SK-N-SH (cell line): Measurements from ENCODE around the gene LSM3. TPM values are rescaled to one million over a fixed set of nuclear protein-coding genes. Genes with fewer than 3 reads are reported as not detected.

Experiments
- CTCF ChIA-PET: fragments of 300-600, 350-600 bp; formaldehyde crosslinking; extraction: SDS; loops from one replicate; lab custom pipeline; 2021; lab: Yijun Ruan, JAX
- POLR2A ChIA-PET: fragments of 350-600 bp; sonication (Branson Sonifier 250); formaldehyde crosslinking; extraction: SDS; loops from one replicate; lab custom pipeline; 2020; ENCODE audit warnings: antibody characterized with exemption, inconsistent platforms; lab: Yijun Ruan, JAX
- DNase-seq: peaks from one replicate; pipeline ENCODE4 v3.0.0; 2012
- H2AFZ ChIP-seq: fragments of 200-600 bp; sonication (generic); 2 replicates; pipeline ENCODE4 v1.8.1; 2016; ENCODE audit warnings: antibody characterized with exemption, mild to moderate bottlenecking, low read depth
- H3F3A ChIP-seq: fragments of 200-600 bp; sonication (generic); replicated peaks from 2 replicates; pipeline ENCODE3; 2016; ENCODE audit warnings: antibody characterized with exemption, mild to moderate bottlenecking; ENCODE audit not compliant: insufficient read depth
- H3K27ac ChIP-seq, 2 experiments: fragments of 200-500 bp in 1 of 2; fragments of 200-600 bp in 1 of 2; sonication (Bioruptor generic) in 1 of 2; sonication (generic), shearing (Covaris generic) in 1 of 2; 2 replicates each; pipeline versions ENCODE4 v1.5.1 to v1.6.1; 2014 to 2016; ENCODE audit warnings: low read depth in 2 of 2, inconsistent platforms in 1 of 2, low read length in 1 of 2, mild to moderate bottlenecking in 1 of 2, mixed read lengths in 1 of 2
- H3K27me3 ChIP-seq: fragments of 200-600 bp; sonication (generic), shearing (Covaris generic); 2 replicates; pipeline ENCODE4 v1.6.1; 2016; ENCODE audit warnings: mixed run types; ENCODE audit not compliant: insufficient read depth
- H3K36me3 ChIP-seq, 2 experiments: fragments of 200-500 bp in 1 of 2; fragments of 200-600 bp in 1 of 2; sonication (Bioruptor generic) in 1 of 2; sonication (generic) in 1 of 2; replicated peaks in 1 of 2; 2 replicates each; pipeline versions ENCODE3 to v1.5.1; 2014 to 2016; ENCODE audit warnings: low read length in 1 of 2, mild to moderate bottlenecking in 1 of 2; ENCODE audit not compliant: insufficient read depth in 2 of 2, control insufficient read depth in 1 of 2
- H3K4me1 ChIP-seq, 2 experiments: fragments of 200-500 bp in 1 of 2; fragments of 200-600 bp in 1 of 2; sonication (Bioruptor generic) in 1 of 2; sonication (generic), shearing (Covaris generic) in 1 of 2; 2 replicates each; pipeline versions ENCODE4 v1.5.1 to v1.6.1; 2014 to 2016; ENCODE audit warnings: low read depth in 1 of 2, low read length in 1 of 2, mixed run types in 1 of 2; ENCODE audit not compliant: insufficient read depth in 2 of 2, control insufficient read depth in 1 of 2
- H3K4me2 ChIP-seq: fragments of 200-600 bp; sonication (generic), shearing (Covaris generic); 2 replicates; pipeline ENCODE4 v1.6.1; 2017; ENCODE audit warnings: mixed run types
- H3K4me3 ChIP-seq, 2 experiments: fragments of 200-500 bp in 1 of 2; fragments of 200-600 bp in 1 of 2; sonication (Bioruptor generic) in 1 of 2; sonication (generic), shearing (Covaris generic) in 1 of 2; 2 replicates each; pipeline versions ENCODE4 v1.5.1 to v1.8.1; 2014 to 2016; ENCODE audit warnings: low read depth in 2 of 2, inconsistent platforms in 1 of 2, low read length in 1 of 2, mild to moderate bottlenecking in 1 of 2, mixed read lengths in 1 of 2, moderate library complexity in 1 of 2
- H3K79me2 ChIP-seq: fragments of 200-600 bp; sonication (generic); 2 replicates; pipeline ENCODE4 v1.8.1; 2017; ENCODE audit warnings: mild to moderate bottlenecking; ENCODE audit not compliant: insufficient read depth
- H3K9ac ChIP-seq: fragments of 200-600 bp; sonication (generic); 2 replicates; pipeline ENCODE4 v1.6.1; 2017; ENCODE audit warnings: mixed run types
- H3K9me2 ChIP-seq: fragments of 200-600 bp; sonication (generic); 2 replicates; pipeline ENCODE4 v1.6.1; 2017; ENCODE audit warnings: mixed run types
- H3K9me3 ChIP-seq: fragments of 200-600 bp; sonication (generic); 2 replicates; pipeline ENCODE4 v1.6.1; 2017; ENCODE audit warnings: mixed run types, mild to moderate bottlenecking, moderate library complexity
- H4K20me1 ChIP-seq: fragments of 200-600 bp; sonication (generic); 2 replicates; pipeline ENCODE4 v1.6.1; 2017; ENCODE audit warnings: mild to moderate bottlenecking, mixed run types; ENCODE audit not compliant: insufficient read depth
- ELF1 ChIP-seq: IDR thresholded peaks from 2 replicates; pipeline ENCODE4 v1.4.0; 2012
- EP300 ChIP-seq, 2 experiments: IDR thresholded peaks; 2 replicates each; pipeline versions ENCODE4 v1.4.0 to v1.6.1; 2012; ENCODE audit warnings: borderline replicate concordance in 1 of 2, low read depth in 1 of 2, low read length in 1 of 2
- FOSL2 ChIP-seq: IDR thresholded peaks from 2 replicates; pipeline ENCODE4 v1.4.0; 2012; ENCODE audit warnings: low read depth, mild to moderate bottlenecking, moderate library complexity, borderline replicate concordance
- GABPA ChIP-seq: IDR thresholded peaks from 2 replicates; pipeline ENCODE4 v1.4.0; 2012; ENCODE audit warnings: low read depth, mild to moderate bottlenecking
- JUND ChIP-seq: IDR thresholded peaks from 2 replicates; pipeline ENCODE4 v1.4.0; 2012
- MXI1 ChIP-seq: IDR thresholded peaks from 2 replicates; pipeline ENCODE4 v1.6.1; 2012; ENCODE audit warnings: mild to moderate bottlenecking, low read depth, low read length, improper control_type of control experiment
- NFIC ChIP-seq: IDR thresholded peaks from 2 replicates; pipeline ENCODE4 v1.4.0; 2012; ENCODE audit warnings: borderline replicate concordance
- RAD21 ChIP-seq: IDR thresholded peaks from 2 replicates; pipeline ENCODE4 v1.6.1; 2012; ENCODE audit warnings: mild to moderate bottlenecking, low read length
- RCOR1 ChIP-seq: fragments of 150-350 bp; IDR thresholded peaks from 2 replicates; pipeline ENCODE4 v1.6.1; 2017; ENCODE audit warnings: antibody characterized with exemption, low read length
- RXRA ChIP-seq: IDR thresholded peaks from 2 replicates; pipeline ENCODE4 v1.4.0; 2012; ENCODE audit warnings: low read depth, mild to moderate bottlenecking, borderline replicate concordance
- SIN3A ChIP-seq: IDR thresholded peaks from 2 replicates; pipeline ENCODE4 v1.6.1; 2012; ENCODE audit warnings: low read depth, mild to moderate bottlenecking, low read length, moderate library complexity, borderline replicate concordance
- TAF1 ChIP-seq: IDR thresholded peaks from 2 replicates; pipeline ENCODE4 v1.6.1; 2012; ENCODE audit warnings: low read depth, mild to moderate bottlenecking, low read length, moderate library complexity, borderline replicate concordance
- TCF12 ChIP-seq: IDR thresholded peaks from 2 replicates; pipeline ENCODE4 v1.4.0; 2012
- TEAD4 ChIP-seq: IDR thresholded peaks from 2 replicates; pipeline ENCODE4 v1.4.0; 2012; ENCODE audit warnings: mild to moderate bottlenecking, borderline replicate concordance; ENCODE audit not compliant: insufficient read depth
- YY1 ChIP-seq: IDR thresholded peaks from 2 replicates; pipeline ENCODE4 v1.4.0; 2012; ENCODE audit warnings: low read depth, mild to moderate bottlenecking
- WGBS: methylation state at CpG from one replicate; pipeline ENCODE4 v1.1.6; 2017; ENCODE audit warnings: low lambda C conversion rate; 5-methylcytosine and 5-hydroxymethylcytosine counted together
- polyA plus RNA-seq, 3 experiments: library from polyadenylated mRNA; depleted of rRNA; stranded (reverse); fragments of >200 nt; gene quantifications; 2 replicates each; pipeline ENCODE4 v1.2.3, GENCODE V29; 2012
- TF ChIP-seq, protein P1 (sequence below): IDR thresholded peaks from 2 replicates; pipeline ENCODE4 v1.6.1; 2012; ENCODE audit warnings: mild to moderate bottlenecking, low read depth, low read length, moderate library complexity
- TF ChIP-seq, protein P2 (sequence below): fragments of 150-350 bp; IDR thresholded peaks from 2 replicates; pipeline ENCODE4 v1.6.1; 2016; ENCODE audit warnings: mild to moderate bottlenecking, low read depth, low read length
- TF ChIP-seq, protein P3 (sequence below): IDR thresholded peaks from 2 replicates; pipeline ENCODE4 v1.4.0; 2012; ENCODE audit warnings: low read depth, borderline replicate concordance

Gene LSM3
- polyA plus RNA-seq, 1 of the 3 experiments (the other 2 are of a cell fraction) = 5.1 TPM

DNA sequence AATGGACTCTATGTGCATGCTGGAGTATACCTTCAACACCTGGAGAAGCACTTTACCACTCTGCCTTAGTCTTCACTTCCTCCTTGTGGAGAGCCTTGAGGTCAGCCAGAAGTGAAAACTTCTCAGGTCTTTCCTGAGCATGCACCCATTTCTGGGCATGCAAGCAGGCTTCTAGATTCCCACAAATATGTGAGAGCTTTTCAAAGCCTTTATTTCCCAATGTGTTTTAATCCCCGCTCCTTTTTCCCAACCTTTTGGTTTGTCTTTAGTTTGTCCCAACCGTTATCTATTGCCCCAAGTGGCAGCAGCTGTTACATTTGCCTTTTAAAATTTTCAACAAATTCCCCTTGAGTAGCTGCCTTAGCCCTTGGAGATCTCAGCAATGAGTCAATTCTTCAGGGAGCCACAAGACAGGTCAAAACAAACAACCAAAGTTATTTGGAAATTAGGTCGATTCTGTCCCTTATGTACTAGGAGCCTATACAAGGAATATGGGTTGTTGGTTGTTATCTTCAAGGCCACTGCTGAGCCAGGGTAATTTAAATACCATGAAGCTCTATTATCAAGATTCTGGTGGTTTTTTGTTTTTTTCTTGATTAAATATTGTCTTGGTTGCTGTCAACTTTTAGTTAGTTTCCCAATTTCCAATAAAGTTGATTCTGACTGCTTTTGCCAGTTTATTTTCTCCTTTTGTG is 44.4 kb downstream of the LSM3 start:
- TF ChIP-seq TCF12 (no peak), SIN3A (no peak), ELF1 (no peak), TAF1 (no peak), TEAD4 (no peak), MXI1 (no peak), RAD21 (no peak), NFIC (no peak), RXRA (no peak), GABPA (no peak), EP300 (IDR thresholded peaks at IDR 0.05; ENCODE audit: borderline replicate concordance in 1 of 2, low read depth in 1 of 2, low read length in 1 of 2) (no peak), RCOR1 (no peak), FOSL2 (no peak), JUND (no peak), YY1 (no peak)
- TF ChIP-seq, protein P1, sequence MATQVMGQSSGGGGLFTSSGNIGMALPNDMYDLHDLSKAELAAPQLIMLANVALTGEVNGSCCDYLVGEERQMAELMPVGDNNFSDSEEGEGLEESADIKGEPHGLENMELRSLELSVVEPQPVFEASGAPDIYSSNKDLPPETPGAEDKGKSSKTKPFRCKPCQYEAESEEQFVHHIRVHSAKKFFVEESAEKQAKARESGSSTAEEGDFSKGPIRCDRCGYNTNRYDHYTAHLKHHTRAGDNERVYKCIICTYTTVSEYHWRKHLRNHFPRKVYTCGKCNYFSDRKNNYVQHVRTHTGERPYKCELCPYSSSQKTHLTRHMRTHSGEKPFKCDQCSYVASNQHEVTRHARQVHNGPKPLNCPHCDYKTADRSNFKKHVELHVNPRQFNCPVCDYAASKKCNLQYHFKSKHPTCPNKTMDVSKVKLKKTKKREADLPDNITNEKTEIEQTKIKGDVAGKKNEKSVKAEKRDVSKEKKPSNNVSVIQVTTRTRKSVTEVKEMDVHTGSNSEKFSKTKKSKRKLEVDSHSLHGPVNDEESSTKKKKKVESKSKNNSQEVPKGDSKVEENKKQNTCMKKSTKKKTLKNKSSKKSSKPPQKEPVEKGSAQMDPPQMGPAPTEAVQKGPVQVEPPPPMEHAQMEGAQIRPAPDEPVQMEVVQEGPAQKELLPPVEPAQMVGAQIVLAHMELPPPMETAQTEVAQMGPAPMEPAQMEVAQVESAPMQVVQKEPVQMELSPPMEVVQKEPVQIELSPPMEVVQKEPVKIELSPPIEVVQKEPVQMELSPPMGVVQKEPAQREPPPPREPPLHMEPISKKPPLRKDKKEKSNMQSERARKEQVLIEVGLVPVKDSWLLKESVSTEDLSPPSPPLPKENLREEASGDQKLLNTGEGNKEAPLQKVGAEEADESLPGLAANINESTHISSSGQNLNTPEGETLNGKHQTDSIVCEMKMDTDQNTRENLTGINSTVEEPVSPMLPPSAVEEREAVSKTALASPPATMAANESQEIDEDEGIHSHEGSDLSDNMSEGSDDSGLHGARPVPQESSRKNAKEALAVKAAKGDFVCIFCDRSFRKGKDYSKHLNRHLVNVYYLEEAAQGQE = no peak
- TF ChIP-seq, protein P2, sequence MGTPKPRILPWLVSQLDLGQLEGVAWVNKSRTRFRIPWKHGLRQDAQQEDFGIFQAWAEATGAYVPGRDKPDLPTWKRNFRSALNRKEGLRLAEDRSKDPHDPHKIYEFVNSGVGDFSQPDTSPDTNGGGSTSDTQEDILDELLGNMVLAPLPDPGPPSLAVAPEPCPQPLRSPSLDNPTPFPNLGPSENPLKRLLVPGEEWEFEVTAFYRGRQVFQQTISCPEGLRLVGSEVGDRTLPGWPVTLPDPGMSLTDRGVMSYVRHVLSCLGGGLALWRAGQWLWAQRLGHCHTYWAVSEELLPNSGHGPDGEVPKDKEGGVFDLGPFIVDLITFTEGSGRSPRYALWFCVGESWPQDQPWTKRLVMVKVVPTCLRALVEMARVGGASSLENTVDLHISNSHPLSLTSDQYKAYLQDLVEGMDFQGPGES = no peak
- TF ChIP-seq, protein P3, sequence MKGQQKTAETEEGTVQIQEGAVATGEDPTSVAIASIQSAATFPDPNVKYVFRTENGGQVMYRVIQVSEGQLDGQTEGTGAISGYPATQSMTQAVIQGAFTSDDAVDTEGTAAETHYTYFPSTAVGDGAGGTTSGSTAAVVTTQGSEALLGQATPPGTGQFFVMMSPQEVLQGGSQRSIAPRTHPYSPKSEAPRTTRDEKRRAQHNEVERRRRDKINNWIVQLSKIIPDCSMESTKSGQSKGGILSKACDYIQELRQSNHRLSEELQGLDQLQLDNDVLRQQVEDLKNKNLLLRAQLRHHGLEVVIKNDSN = no peak
- H3K36me3 ChIP-seq = no peaks in the 10 kb centered on the region
- H2AFZ ChIP-seq = no peak overlapping the region
- H3K9me3 ChIP-seq = peaks cover 14% of the 10 kb centered on the region
- H3K27ac ChIP-seq = no peak overlapping the region
- peaks cover 0 to 4% of the 10 kb centered on the region in 2 experiments; a peak in 1 of 4 replicates for H3K4me1 ChIP-seq
- ChIA-PET POLR2A (no interaction called here), CTCF (interaction anchor here (0.7 to 2.2 kb wide), 4 partner anchors 12 to 244 kb away, joined by 3 to 7 read pairs (median 4); no protein-coding TSS in a partner anchor)
- H3K9ac ChIP-seq = no peak overlapping the region
- H3K79me2 ChIP-seq = no peaks in the 10 kb centered on the region
- H4K20me1 ChIP-seq = no peaks in the 10 kb centered on the region
- H3K4me2 ChIP-seq = no peak overlapping the region
- no peaks in the 10 kb centered on the region for H3K27me3 ChIP-seq
- 59% methylated on average over 3 of the region's 3 CpGs for WGBS
- no peak for DNase-seq
- no peaks in the 10 kb centered on the region for H3K9me2 ChIP-seq
- H3K4me3 ChIP-seq = no peak overlapping the region
- H3F3A ChIP-seq = peaks cover 3% of the 10 kb centered on the region
